Cardiac fibroblast (primary cell): ENCODE data around the gene ZBBX.

Experiments
- DNase-seq, 2 donors: peaks; one replicate each; pipeline versions ENCODE4 v3.0.0 to v3.0.0-alpha.2; 2010; ENCODE audit warnings: low read depth in 2 of 2
- H3K4me3 ChIP-seq, 2 donors: replicated peaks in 1 of 2; 1 replicate in 1 of 2; 2 replicates in 1 of 2; pipeline ENCODE4 v1.5.1; 2011; ENCODE audit warnings: low read depth in 2 of 2, low read length in 2 of 2, mild to moderate bottlenecking in 2 of 2, moderate library complexity in 1 of 2
- CTCF ChIP-seq: IDR thresholded peaks from one replicate; pipeline ENCODE4 v1.5.1; 2011; ENCODE audit warnings: low read depth, mild to moderate bottlenecking, low read length, inconsistent platforms

ZBBX gene

GRCh38 chr3:167350245-167350862 lies 29.7 kb downstream of the ZBBX start:
- peak; percentile 5 to 27 for DNase-seq

GRCh38 chr3:167346171-167346570 lies 33.9 kb downstream of the ZBBX start:
- no peak for TF ChIP-seq CTCF
- DNase-seq, result no peak
- no peak overlapping the region for H3K4me3 ChIP-seq

More at GRCh38 chr3:167350245-167350862, 29.7 kb downstream of the ZBBX start:
- no peak overlapping the region for H3K4me3 ChIP-seq
- no peak for TF ChIP-seq CTCF

GRCh38 chr3:167330993-167331785 lies 48.9 kb downstream of the ZBBX start:
- TF ChIP-seq CTCF, result no peak
- DNase-seq, result no peak
- H3K4me3 ChIP-seq, result no peak overlapping the region

- TF ChIP-seq CTCF, result no peak
- no peak overlapping the region for H3K4me3 ChIP-seq
Observed at GRCh38 chr3:167323572-167323971, 56.5 kb downstream of the ZBBX start.

GRCh38 chr3:167318996-167319615 lies 61.0 kb downstream of the ZBBX start:
- no peak overlapping the region for H3K4me3 ChIP-seq
- DNase-seq, result no peak
- no peak for TF ChIP-seq CTCF

More at GRCh38 chr3:167323572-167323971, 56.5 kb downstream of the ZBBX start:
- no peak for DNase-seq

- H3K4me3 ChIP-seq, result no peak overlapping the region
- DNase-seq, result no peak
- TF ChIP-seq CTCF, result no peak
Observed at GRCh38 chr3:167318306-167318705, 61.8 kb downstream of the ZBBX start.
